Measurements from ENCODE around the gene PCNX3.

Gene PCNX3

DNA sequence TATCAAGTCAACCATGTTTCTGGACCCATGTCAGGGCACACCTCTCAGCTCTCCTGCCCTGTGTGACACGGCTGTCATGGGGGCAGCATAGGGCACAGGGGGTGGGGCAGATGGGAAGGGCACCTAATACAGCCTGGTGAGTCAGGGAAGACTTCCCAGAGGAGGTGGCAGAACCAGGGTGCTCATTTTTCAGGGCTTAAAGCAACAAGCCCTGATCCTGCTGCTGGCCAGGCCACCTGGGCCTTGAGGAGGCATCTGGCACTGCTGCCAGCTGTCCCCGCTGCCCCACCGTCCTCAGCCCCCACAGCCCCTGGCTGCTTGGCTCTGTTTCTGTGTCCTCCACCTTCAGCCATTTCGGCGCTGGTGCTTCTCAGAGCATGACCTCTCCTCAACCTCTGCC lies 5.9 kb upstream of the PCNX3 start:
- Histone ChIP-seq H3K79me1 (ENCODE audit: low read length) (peaks cover 16% of the 10 kb centered on the region), H3K4me1 (ENCODE audit: control insufficient read depth, low read depth, low read length) (peaks cover 9% of the 10 kb centered on the region), H3K4ac (ENCODE audit: low read depth, low read length) (no peak overlapping the region), H3K18ac (ENCODE audit: low read length) (no peak overlapping the region), H3K4me3 (ENCODE audit: low read length) (no peak overlapping the region), H3K27ac (ENCODE audit: low read depth, low read length) (no peak overlapping the region), H3K79me2 (ENCODE audit: control insufficient read depth, insufficient read depth, low read length) (peaks cover 6% of the 10 kb centered on the region), H3K9ac (ENCODE audit: low read length) (no peak overlapping the region), H2BK15ac (replicated peaks; ENCODE audit: low read depth) (no peak overlapping the region), H2AK5ac (ENCODE audit: low read length) (no peak overlapping the region), H3K4me2 (ENCODE audit: low read length) (no peak overlapping the region), H3K23ac (ENCODE audit: low read length) (no peak overlapping the region), H2BK5ac (ENCODE audit: low read length) (no peak overlapping the region), H4K5ac (ENCODE audit: low read length) (no peak overlapping the region), H3K36me3 (ENCODE audit: control insufficient read depth, insufficient read depth, low read length) (no peaks in the 10 kb centered on the region), H3K27me3 (ENCODE audit: insufficient read depth, low read length, poor library complexity) (no peaks in the 10 kb centered on the region), H3K56ac (ENCODE audit: low read length) (no peak overlapping the region), H4K8ac (ENCODE audit: low read depth, low read length) (no peak overlapping the region), H2BK120ac (ENCODE audit: low read depth, low read length) (no peak overlapping the region)
- WGBS (ENCODE audit: extremely low coverage, insufficient coverage, low lambda C conversion rate), result no CpG with 5 or more reads among the region's 5 CpGs
- no peak for DNase-seq

DNA sequence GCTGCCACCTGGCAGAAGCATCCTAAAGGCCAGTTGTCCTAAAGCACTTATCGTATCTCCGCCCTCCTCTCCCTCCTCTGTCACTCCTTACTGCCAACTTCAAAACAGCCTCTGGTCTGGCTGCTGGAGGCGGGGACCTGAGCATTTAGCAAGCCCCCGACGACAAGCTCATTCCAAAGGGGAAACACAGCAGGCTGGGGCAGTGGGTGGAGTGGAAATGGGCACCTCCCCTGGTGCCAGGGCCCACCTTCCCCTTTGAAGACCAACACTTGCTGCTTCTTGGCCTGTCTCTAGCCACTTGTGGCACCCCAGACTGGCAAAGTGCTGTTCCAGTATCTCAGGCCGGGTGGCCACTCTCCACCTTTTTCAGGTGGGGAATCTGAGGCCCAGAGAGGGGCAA lies 5.2 kb upstream of the PCNX3 start:
- H3K23ac ChIP-seq (ENCODE audit: low read length), result no peak overlapping the region
- no peaks in the 10 kb centered on the region for H3K27me3 ChIP-seq (ENCODE audit: insufficient read depth, low read length, poor library complexity)
- no peaks in the 10 kb centered on the region for H3K36me3 ChIP-seq (ENCODE audit: control insufficient read depth, insufficient read depth, low read length)
- H2BK120ac ChIP-seq (ENCODE audit: low read depth, low read length), result no peak overlapping the region
- no peak overlapping the region for H3K4me3 ChIP-seq (ENCODE audit: low read length)
- no peak overlapping the region for H2AK5ac ChIP-seq (ENCODE audit: low read length)
- no peak overlapping the region for H2BK15ac ChIP-seq (replicated peaks; ENCODE audit: low read depth)
- peaks cover 16% of the 10 kb centered on the region for H3K79me1 ChIP-seq (ENCODE audit: low read length)
- H3K4ac ChIP-seq (ENCODE audit: low read depth, low read length), result no peak overlapping the region
- H3K4me2 ChIP-seq (ENCODE audit: low read length), result no peak overlapping the region
- H3K4me1 ChIP-seq (ENCODE audit: control insufficient read depth, low read depth, low read length), result peaks cover 9% of the 10 kb centered on the region
- no peak overlapping the region for H4K5ac ChIP-seq (ENCODE audit: low read length)
- peaks cover 6% of the 10 kb centered on the region for H3K79me2 ChIP-seq (ENCODE audit: control insufficient read depth, insufficient read depth, low read length)
- no peak overlapping the region for H2BK5ac ChIP-seq (ENCODE audit: low read length)
- no peak overlapping the region for H3K9ac ChIP-seq (ENCODE audit: low read length)
- WGBS (ENCODE audit: extremely low coverage, insufficient coverage, low lambda C conversion rate), result no CpG with 5 or more reads among the region's 6 CpGs
- H3K56ac ChIP-seq (ENCODE audit: low read length), result no peak overlapping the region
- no peak for DNase-seq
- no peak overlapping the region for H3K27ac ChIP-seq (ENCODE audit: low read depth, low read length)
- no peak overlapping the region for H3K18ac ChIP-seq (ENCODE audit: low read length)
- H4K8ac ChIP-seq (ENCODE audit: low read depth, low read length), result no peak overlapping the region

DNA sequence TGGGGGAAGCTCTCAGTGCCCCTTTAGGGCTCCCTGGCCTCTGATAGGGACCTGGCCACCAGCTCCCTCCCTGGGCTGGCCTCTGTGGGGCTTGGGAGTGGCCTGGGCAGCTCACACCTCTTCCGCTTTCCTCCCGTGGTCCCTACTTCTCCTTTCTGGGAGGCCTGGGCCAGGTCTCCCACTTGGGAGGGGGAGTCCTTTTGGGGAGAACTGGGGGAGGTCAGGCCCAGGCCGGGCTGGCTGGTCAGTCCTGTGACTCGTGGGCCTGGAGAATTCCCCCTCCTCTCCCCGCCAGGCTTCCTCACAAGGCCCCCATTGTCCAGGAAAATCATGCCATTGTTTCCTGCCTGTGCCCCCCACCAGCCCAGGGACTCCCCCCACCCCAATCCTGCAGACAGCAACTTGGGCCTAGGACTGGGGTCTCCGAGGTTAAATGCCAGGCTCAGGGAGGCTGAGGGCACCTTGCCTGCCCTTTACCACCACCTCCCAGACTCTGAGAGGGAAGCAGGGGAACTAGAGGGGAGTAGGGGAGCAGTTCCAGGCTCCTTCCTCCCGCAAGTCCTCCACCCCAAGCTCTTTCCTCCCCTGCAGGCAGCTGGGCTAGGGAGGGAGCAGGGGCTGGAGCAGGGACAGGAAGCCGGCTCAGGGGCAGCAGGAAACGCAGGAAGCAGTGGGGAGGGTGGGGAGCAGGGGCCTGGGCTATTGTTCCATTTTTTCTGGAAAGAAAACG lies 4.4 kb upstream of the PCNX3 start:
- no peak overlapping the region for H3K4ac ChIP-seq (ENCODE audit: low read depth, low read length)

DNA sequence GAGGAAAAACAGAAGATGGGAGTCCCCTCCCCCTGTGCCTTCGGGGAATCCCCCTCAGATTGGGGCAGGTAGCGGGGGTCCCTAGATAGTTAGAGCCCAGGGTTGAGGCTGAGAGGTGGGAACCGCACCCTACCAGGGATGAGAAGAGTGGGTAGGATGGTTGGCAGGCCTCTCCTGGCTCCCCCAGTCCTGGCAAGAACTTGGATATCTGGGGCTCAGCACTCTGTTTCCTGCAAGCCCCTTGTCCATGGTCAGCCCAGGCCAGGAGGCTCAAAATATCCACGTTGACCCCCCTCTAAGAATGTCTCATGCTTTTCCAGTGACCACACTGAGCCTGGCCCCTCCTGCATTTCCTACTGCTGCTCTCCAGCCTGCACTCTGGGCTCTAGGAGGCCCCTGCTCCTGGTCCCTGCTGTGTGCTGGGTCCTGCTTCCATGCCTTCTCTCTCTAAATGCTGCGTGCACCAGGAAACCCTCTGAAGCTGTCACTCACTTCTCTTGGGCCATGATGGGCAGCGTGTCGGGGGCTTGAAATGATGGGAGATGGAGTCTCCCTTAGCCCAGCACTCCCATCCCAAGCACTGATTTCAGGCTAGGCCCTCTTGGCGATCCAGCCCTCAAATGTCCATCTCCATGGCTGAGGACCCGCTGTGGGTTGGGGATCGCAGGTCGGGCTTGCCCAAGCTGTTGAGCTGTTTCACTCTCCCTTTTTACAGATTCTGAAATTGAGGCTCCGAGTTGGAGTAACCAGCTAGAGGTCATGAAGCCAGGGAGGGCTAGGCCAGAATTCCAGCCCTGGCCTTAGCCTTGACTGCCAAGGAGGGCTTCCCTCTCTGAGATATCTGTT lies 3.6 kb upstream of the PCNX3 start:
- peak; percentile 36 for DNase-seq

More for the DNA sequence above, 4.4 kb upstream of the PCNX3 start:
- no CpG with 5 or more reads among the region's 10 CpGs for WGBS (ENCODE audit: extremely low coverage, insufficient coverage, low lambda C conversion rate)
- no peak overlapping the region for H4K5ac ChIP-seq (ENCODE audit: low read length)
- no peaks in the 10 kb centered on the region for H3K27me3 ChIP-seq (ENCODE audit: insufficient read depth, low read length, poor library complexity)
- no peak overlapping the region for H2BK15ac ChIP-seq (replicated peaks; ENCODE audit: low read depth)
- peaks cover 17% of the 10 kb centered on the region for H3K79me1 ChIP-seq (ENCODE audit: low read length)
- H2BK120ac ChIP-seq (ENCODE audit: low read depth, low read length), result no peak overlapping the region
- peaks cover 9% of the 10 kb centered on the region for H3K4me1 ChIP-seq (ENCODE audit: control insufficient read depth, low read depth, low read length)
- no peak overlapping the region for H2AK5ac ChIP-seq (ENCODE audit: low read length)
- H2BK5ac ChIP-seq (ENCODE audit: low read length), result no peak overlapping the region
- no peak overlapping the region for H3K18ac ChIP-seq (ENCODE audit: low read length)
- no peaks in the 10 kb centered on the region for H3K36me3 ChIP-seq (ENCODE audit: control insufficient read depth, insufficient read depth, low read length)
- no peak overlapping the region for H3K4me2 ChIP-seq (ENCODE audit: low read length)
- H3K4me3 ChIP-seq (ENCODE audit: low read length), result no peak overlapping the region
- H3K23ac ChIP-seq (ENCODE audit: low read length), result no peak overlapping the region
- H3K27ac ChIP-seq (ENCODE audit: low read depth, low read length), result no peak overlapping the region
- peak overlapping the region; percentile 41 for H3K9ac ChIP-seq (ENCODE audit: low read length)
- peak; percentile 55 for DNase-seq
- H4K8ac ChIP-seq (ENCODE audit: low read depth, low read length), result no peak overlapping the region
- H3K79me2 ChIP-seq (ENCODE audit: control insufficient read depth, insufficient read depth, low read length), result peaks cover 7% of the 10 kb centered on the region
- peak overlapping the region; percentile 70 for H3K56ac ChIP-seq (ENCODE audit: low read length)

DNA sequence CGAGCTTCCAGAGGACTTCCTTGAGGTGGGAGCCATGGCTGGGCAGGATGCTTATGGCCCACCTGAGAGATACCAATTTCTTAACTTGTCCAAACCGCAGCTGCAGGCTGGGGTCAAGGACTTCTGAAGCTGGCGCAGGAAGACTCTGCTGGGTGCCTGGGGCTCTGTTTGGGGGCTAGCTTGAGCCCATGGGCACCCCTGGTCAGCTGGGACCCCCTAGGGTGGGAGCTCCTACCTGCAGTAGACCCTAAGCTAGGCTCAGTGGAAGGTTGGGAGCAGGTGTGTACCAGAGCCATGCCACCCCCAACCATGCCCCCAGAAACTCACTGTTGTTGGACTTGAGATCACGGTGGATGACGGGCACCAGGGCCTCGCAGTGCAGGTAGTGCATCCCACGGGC lies 2.9 kb upstream of the PCNX3 start:
- Histone ChIP-seq H2BK120ac (ENCODE audit: low read depth, low read length) (no peak overlapping the region), H3K18ac (ENCODE audit: low read length) (no peak overlapping the region), H3K4me1 (ENCODE audit: control insufficient read depth, low read depth, low read length) (peaks cover 11% of the 10 kb centered on the region), H3K4ac (ENCODE audit: low read depth, low read length) (no peak overlapping the region), H3K23ac (ENCODE audit: low read length) (no peak overlapping the region), H2BK15ac (replicated peaks; ENCODE audit: low read depth) (no peak overlapping the region), H3K4me3 (ENCODE audit: low read length) (no peak overlapping the region), H3K4me2 (ENCODE audit: low read length) (no peak overlapping the region), H3K36me3 (ENCODE audit: control insufficient read depth, insufficient read depth, low read length) (no peaks in the 10 kb centered on the region), H2BK5ac (ENCODE audit: low read length) (no peak overlapping the region), H2AK5ac (ENCODE audit: low read length) (no peak overlapping the region), H3K27me3 (ENCODE audit: insufficient read depth, low read length, poor library complexity) (no peaks in the 10 kb centered on the region), H3K56ac (ENCODE audit: low read length) (peak overlapping the region; percentile 59), H4K8ac (ENCODE audit: low read depth, low read length) (no peak overlapping the region), H3K9ac (ENCODE audit: low read length) (peak overlapping the region; percentile 41), H3K79me2 (ENCODE audit: control insufficient read depth, insufficient read depth, low read length) (peaks cover 21% of the 10 kb centered on the region), H3K79me1 (ENCODE audit: low read length) (peaks cover 31% of the 10 kb centered on the region), H3K27ac (ENCODE audit: low read depth, low read length) (no peak overlapping the region), H4K5ac (ENCODE audit: low read length) (no peak overlapping the region)
- WGBS (ENCODE audit: extremely low coverage, insufficient coverage, low lambda C conversion rate), result no CpG with 5 or more reads among the region's 7 CpGs
- DNase-seq, result no peak

More for the DNA sequence above, 3.6 kb upstream of the PCNX3 start:
- H3K79me2 ChIP-seq (ENCODE audit: control insufficient read depth, insufficient read depth, low read length), result peaks cover 14% of the 10 kb centered on the region
- no peak overlapping the region for H3K4me2 ChIP-seq (ENCODE audit: low read length)
- peak overlapping the region; percentile 70 for H3K56ac ChIP-seq (ENCODE audit: low read length)
- H3K79me1 ChIP-seq (ENCODE audit: low read length), result peaks cover 25% of the 10 kb centered on the region
- no peaks in the 10 kb centered on the region for H3K27me3 ChIP-seq (ENCODE audit: insufficient read depth, low read length, poor library complexity)
- no peak overlapping the region for H3K27ac ChIP-seq (ENCODE audit: low read depth, low read length)
- H2BK120ac ChIP-seq (ENCODE audit: low read depth, low read length), result no peak overlapping the region
- H2BK15ac ChIP-seq (replicated peaks; ENCODE audit: low read depth), result no peak overlapping the region
- H3K18ac ChIP-seq (ENCODE audit: low read length), result no peak overlapping the region
- WGBS (ENCODE audit: extremely low coverage, insufficient coverage, low lambda C conversion rate), result no CpG with 5 or more reads among the region's 12 CpGs
- no peak overlapping the region for H3K23ac ChIP-seq (ENCODE audit: low read length)
- H2BK5ac ChIP-seq (ENCODE audit: low read length), result no peak overlapping the region
- H3K9ac ChIP-seq (ENCODE audit: low read length), result peak overlapping the region; percentile 41
- H4K8ac ChIP-seq (ENCODE audit: low read depth, low read length), result no peak overlapping the region
- H3K36me3 ChIP-seq (ENCODE audit: control insufficient read depth, insufficient read depth, low read length), result no peaks in the 10 kb centered on the region
- H2AK5ac ChIP-seq (ENCODE audit: low read length), result no peak overlapping the region
- H3K4me3 ChIP-seq (ENCODE audit: low read length), result no peak overlapping the region
- no peak overlapping the region for H3K4ac ChIP-seq (ENCODE audit: low read depth, low read length)
- H3K4me1 ChIP-seq (ENCODE audit: control insufficient read depth, low read depth, low read length), result peaks cover 11% of the 10 kb centered on the region
- no peak overlapping the region for H4K5ac ChIP-seq (ENCODE audit: low read length)
